GM19193 (cell line): Measurements from ENCODE around the gene RPS6KA6.

Experiments
- POLR2A ChIP-seq: IDR thresholded peaks from 4 replicates; pipeline ENCODE4 v1.6.1; 2011; ENCODE audit not compliant: insufficient read depth, insufficient read length; ENCODE audit errors: extremely low read depth

Gene RPS6KA6

GRCh38 chrX:84182516-84182915 is 5.5 kb downstream of the RPS6KA6 start:
- no peak for TF ChIP-seq POLR2A

DNA sequence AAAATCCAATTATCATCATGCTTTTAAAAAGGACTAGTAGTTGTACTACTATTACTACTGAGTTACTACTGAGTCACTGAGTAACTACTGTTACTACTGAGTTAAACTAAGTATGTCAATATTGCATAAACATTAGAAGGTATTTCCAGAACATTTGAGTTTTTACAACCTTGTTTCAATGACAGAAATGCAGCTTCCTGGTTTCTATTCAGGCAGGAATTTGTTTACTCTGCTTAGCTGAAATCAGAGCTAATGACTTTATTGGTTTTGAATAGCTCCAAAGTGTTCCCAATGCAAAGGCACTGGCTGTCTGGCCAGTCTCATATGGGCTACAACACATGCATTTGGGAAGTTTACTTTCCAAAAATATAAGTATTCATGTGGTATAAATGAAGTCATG is 12.0 kb downstream of the RPS6KA6 start:
- no peak for TF ChIP-seq POLR2A

- TF ChIP-seq POLR2A: no peak
These were observed 12.7 kb downstream of the RPS6KA6 start for GRCh38 chrX:84175274-84175673.

- no peak for TF ChIP-seq POLR2A
These were observed 13.7 kb downstream of the RPS6KA6 start for GRCh38 chrX:84174348-84174747.

DNA sequence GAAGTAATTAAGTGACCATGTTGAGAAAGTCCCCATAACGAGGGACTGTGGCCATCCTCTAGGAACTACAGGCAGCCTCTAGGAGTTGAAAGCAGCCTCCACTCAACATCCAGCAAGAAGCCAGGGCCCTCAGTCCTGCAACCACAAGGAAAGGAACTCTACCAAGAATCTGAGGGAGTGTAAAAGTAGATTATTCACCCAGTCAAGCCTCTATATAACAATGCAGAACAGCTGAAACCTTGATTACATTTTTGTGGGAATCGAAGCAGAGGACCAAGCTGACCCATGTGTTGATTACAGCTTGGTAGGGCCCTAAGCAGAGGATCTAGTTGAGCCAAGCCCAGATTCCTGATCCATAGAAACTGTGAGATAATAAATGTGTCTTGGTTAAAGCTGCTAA is 17.1 kb downstream of the RPS6KA6 start:
- TF ChIP-seq POLR2A: no peak

DNA sequence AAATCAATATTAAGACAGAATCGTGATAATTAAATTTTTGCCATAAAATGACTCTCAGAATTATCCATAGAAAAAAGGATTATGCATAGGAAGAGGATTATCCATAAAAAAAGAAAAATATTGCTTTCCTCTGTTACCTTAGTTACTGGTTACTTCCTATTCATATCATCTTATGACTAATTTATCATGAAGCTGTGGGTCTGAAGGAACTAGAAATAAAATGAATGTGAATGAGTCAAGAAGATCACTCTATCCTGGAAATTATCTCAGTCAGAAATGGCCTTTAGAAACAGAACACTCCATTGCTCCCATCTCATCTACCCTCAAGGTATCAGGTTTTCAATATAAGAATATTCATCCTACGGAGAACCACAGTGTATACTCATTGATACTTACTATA is 19.4 kb downstream of the RPS6KA6 start:
- TF ChIP-seq POLR2A: no peak

- no peak for TF ChIP-seq POLR2A
These were observed 19.9 kb downstream of the RPS6KA6 start for GRCh38 chrX:84168095-84168494.

DNA sequence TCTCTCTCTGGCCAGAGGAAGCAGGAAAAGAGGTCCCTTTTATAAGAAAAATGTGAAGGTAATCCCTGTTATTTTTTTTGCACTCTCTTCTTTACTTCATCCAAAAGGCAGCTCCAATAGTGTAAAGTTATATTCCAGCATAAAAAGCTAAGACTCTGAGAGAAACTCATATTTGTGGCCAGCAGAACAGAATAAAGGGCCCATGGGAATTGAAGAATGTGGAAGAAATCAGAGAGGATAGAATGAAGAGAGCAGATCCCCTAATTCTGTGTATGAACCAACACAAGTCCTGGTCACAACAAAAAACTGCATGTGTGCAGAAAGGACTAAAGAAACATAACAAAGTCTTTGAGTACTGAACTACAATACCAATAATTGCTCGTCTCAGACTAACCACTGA is 22.3 kb downstream of the RPS6KA6 start:
- no peak for TF ChIP-seq POLR2A

- no peak for TF ChIP-seq POLR2A
These were observed 25.6 kb downstream of the RPS6KA6 start for GRCh38 chrX:84162401-84162800.

DNA sequence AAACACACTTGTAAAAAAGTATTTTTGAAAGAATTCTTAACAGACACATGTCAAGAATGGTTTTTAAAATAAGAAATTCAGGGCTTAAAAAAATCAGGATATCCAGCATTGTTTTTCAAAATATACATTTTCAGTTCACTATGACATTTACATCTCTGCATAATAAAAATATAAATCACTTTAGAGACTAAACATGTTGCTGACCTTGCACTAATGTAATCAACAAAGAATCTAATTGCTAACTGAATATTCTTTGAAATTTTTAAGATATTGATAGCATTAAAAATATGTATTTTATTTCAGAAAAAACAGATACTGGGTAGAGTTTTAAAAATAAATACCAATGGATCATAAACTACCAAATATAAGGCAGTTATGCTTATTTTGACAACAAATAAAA is 26.4 kb downstream of the RPS6KA6 start:
- no peak for TF ChIP-seq POLR2A

DNA sequence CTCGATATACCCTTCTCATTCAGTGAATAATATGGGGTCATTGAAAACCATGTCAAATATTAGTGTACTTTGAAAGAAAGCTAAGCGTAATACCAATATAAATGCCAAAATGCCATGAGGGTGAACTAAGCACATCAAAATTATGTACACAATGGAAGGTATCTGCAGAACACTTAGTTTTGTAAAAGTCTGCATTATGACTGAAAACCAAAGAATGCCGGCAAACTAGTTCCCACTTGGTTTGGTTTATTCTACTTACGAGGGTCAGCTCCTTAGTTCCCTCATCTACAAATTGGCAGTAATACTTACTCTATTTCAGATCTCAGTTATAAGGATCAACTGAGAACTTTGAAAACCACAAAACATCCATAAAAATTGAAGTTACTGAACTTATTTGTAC is 27.3 kb downstream of the RPS6KA6 start:
- TF ChIP-seq POLR2A: no peak

DNA sequence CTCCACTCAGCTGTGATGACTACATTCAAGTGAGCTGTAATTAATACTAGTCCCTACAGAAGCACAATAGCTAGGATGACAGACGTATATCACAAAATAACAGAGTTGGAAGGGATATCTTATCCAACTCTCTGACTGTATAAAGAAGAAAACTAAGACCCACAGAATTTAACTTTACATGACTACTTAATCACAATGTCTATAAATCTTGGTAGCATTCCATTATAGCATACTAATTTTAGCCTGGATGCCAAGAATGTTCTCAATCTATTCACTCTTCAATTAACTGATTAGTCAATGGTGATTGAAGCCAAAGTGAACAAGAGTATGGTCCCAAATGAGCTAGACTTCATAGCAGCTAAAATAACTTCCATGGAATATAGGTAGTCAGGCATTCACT is 31.2 kb downstream of the RPS6KA6 start:
- TF ChIP-seq POLR2A: no peak

- TF ChIP-seq POLR2A: no peak
These were observed 32.1 kb downstream of the RPS6KA6 start for GRCh38 chrX:84155938-84156337.

DNA sequence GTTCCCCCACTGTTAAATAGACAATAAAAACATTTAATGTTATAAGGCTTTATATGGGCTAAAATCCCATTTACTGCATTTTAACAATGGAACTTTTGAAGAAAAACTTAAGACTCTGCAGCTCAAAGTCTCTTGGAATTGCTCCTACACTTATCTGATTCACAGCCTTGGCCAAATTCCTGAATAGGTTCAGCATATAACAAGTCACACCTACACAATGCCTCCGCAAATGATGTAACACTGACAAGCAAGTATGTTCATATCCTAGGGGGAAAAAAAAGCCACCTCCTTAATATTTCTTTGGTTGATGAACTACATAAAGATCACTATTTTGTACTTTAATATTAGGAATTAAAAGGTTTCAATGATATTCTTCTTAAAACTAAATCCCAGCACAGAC is 34.5 kb downstream of the RPS6KA6 start:
- TF ChIP-seq POLR2A: no peak

- TF ChIP-seq POLR2A: no peak
These were observed 43.0 kb downstream of the RPS6KA6 start for GRCh38 chrX:84144991-84145390.

- TF ChIP-seq POLR2A: no peak
These were observed 43.7 kb downstream of the RPS6KA6 start for GRCh38 chrX:84144281-84144680.

- no peak for TF ChIP-seq POLR2A
These were observed 55.0 kb downstream of the RPS6KA6 start for GRCh38 chrX:84133023-84133422.

DNA sequence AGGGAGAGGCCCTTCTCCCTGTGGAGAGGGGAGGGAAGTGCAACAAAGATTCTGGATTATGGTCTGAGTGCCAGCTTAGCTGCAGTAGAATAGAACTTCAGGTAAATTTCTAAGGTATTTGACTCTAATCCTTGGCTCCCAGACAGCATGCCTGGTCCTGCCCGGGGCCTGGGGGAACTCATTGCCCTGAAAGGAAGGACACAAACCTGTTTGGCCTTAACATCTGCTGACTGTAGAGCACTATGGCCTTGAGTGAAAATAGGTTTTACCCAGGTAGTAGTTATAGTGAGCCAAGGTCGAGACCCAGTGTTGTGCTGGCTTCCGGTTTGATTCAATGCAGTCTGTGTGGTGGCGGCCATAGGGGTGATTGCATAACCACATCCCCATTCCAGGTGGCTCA is 64.4 kb downstream of the RPS6KA6 start:
- TF ChIP-seq POLR2A: no peak

DNA sequence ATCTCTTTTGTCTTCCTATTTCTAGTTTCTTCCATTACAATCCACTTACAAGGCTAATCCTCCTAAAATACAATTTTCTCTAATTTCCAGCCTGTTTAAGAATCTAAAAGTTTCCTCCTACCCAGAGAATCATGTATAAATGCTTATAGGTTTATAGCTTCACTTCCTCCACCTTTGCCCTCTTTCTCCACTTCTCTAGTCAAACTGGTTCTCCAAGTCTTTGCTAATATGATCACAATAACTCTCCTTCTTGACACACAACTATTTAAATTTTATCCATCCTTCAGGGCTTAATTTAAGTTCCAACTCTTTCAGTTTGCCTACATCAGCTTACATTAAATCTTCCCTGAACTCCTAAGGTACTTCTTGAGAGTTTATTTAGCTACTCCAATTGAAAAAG is 69.2 kb downstream of the RPS6KA6 start:
- TF ChIP-seq POLR2A: no peak

- TF ChIP-seq POLR2A: no peak
These were observed 69.7 kb downstream of the RPS6KA6 start for GRCh38 chrX:84118315-84118714.
